Suprapubic skin (tissue), 4 donors: ENCODE data around the gene GNB1L. TPM values are rescaled to one million over a fixed set of nuclear protein-coding genes. Genes with fewer than 3 reads are reported as not detected.

ENCODE experiments used
- DNase-seq, 2 donors: peaks; one replicate each; pipeline ENCODE4 v3.0.0-alpha.2; 2019; ENCODE audit warnings: low spot score in 2 of 2
- H3K27ac ChIP-seq: fragments of 200-600 bp; sonication (generic); one replicate; pipeline ENCODE4 v1.5.1; 2019
- H3K27me3 ChIP-seq: fragments of 200-600 bp; sonication (generic); one replicate; pipeline ENCODE4 v1.5.1; 2019
- H3K36me3 ChIP-seq: fragments of 200-600 bp; sonication (generic); one replicate; pipeline ENCODE4 v1.5.1; 2019
- H3K4me1 ChIP-seq: fragments of 200-600 bp; sonication (generic); one replicate; pipeline ENCODE4 v1.5.1; 2019
- H3K4me3 ChIP-seq: fragments of 200-600 bp; sonication (generic); one replicate; pipeline ENCODE4 v1.5.1; 2019; ENCODE audit warnings: mild to moderate bottlenecking
- H3K9me3 ChIP-seq: fragments of 200-600 bp; sonication (generic); one replicate; pipeline ENCODE4 v1.5.1; 2019
- CTCF ChIP-seq, 2 donors: fragments of 200-600 bp in 1 of 2; fragments of 450-650 bp in 1 of 2; sonication (generic) in 1 of 2; IDR thresholded peaks; one replicate each; pipeline ENCODE4 v1.5.1; 2016 to 2019; ENCODE audit warnings: antibody characterized with exemption in 2 of 2, mild to moderate bottlenecking in 1 of 2, moderate library complexity in 1 of 2
- EP300 ChIP-seq: sonication (generic); formaldehyde crosslinking; IDR thresholded peaks from one replicate; pipeline ENCODE4 v1.6.1; 2017; ENCODE audit warnings: antibody characterized with exemption
- POLR2A ChIP-seq, 2 donors: fragments of 450-650 bp; IDR thresholded peaks; one replicate each; pipeline ENCODE4 v1.6.1; 2017; ENCODE audit warnings: antibody characterized with exemption in 2 of 2, mild to moderate bottlenecking in 2 of 2, moderate library complexity in 2 of 2
- POLR2AphosphoS5 ChIP-seq, 3 donors: sonication (generic); formaldehyde crosslinking; IDR thresholded peaks; one replicate each; pipeline ENCODE4 v1.6.1; 2017; ENCODE audit warnings: antibody characterized with exemption in 3 of 3
- WGBS: methylation state at CpG from one replicate; pipeline ENCODE4 v1.1.5; 2018; 5-methylcytosine and 5-hydroxymethylcytosine counted together
- total RNA-seq, 4 donors: library from RNA; depleted of rRNA; stranded (reverse); fragments of >200 nt; gene quantifications; one replicate each; pipeline ENCODE4 v1.1.0, GENCODE V29; 2016

The GNB1L gene
- total RNA-seq, 4 donors from 2014 or later: 6.3 to 14.6 (median 10.9) TPM

- Histone ChIP-seq H3K9me3 (no peaks in the 10 kb centered on the region), H3K36me3 (no peaks in the 10 kb centered on the region), H3K27me3 (no peaks in the 10 kb centered on the region), H3K4me1 (peaks cover 18% of the 10 kb centered on the region), H3K27ac (no peak overlapping the region), H3K4me3 (no peak overlapping the region)
- no peak for DNase-seq
- TF ChIP-seq EP300: no peak
- no peak for TF ChIP-seq CTCF (IDR thresholded peaks at IDR 0.05)
- TF ChIP-seq POLR2AphosphoS5 (IDR thresholded peaks at IDR 0.05): no peak
- TF ChIP-seq POLR2A (IDR thresholded peaks at IDR 0.05): no peak
- WGBS: 82% methylated on average over 12 of the region's 12 CpGs
Measured at GRCh38 chr22:19865141-19865829, 10.6 kb upstream of the GNB1L start.

GRCh38 chr22:19864538-19865106 lies 9.9 kb upstream of the GNB1L start:
- no peaks in the 10 kb centered on the region for H3K9me3 ChIP-seq
- WGBS: 93% methylated on average over 5 of the region's 5 CpGs
- H3K4me1 ChIP-seq: peaks cover 15% of the 10 kb centered on the region
- no peak for DNase-seq
- H3K36me3 ChIP-seq: no peaks in the 10 kb centered on the region
- H3K27ac ChIP-seq: no peak overlapping the region
- no peak for TF ChIP-seq CTCF (IDR thresholded peaks at IDR 0.05)
- TF ChIP-seq POLR2AphosphoS5 (IDR thresholded peaks at IDR 0.05): no peak
- no peak for TF ChIP-seq POLR2A (IDR thresholded peaks at IDR 0.05)
- no peak for TF ChIP-seq EP300
- H3K27me3 ChIP-seq: no peaks in the 10 kb centered on the region
- no peak overlapping the region for H3K4me3 ChIP-seq

GRCh38 chr22:19863571-19863970 lies 8.9 kb upstream of the GNB1L start:
- no peaks in the 10 kb centered on the region for H3K9me3 ChIP-seq
- H3K27ac ChIP-seq: no peak overlapping the region
- WGBS: 90% methylated on average over 5 of the region's 5 CpGs

GRCh38 chr22:19862619-19863246 lies 8.1 kb upstream of the GNB1L start:
- Histone ChIP-seq H3K27ac (no peak overlapping the region), H3K9me3 (no peaks in the 10 kb centered on the region), H3K4me1 (no peaks in the 10 kb centered on the region), H3K27me3 (no peaks in the 10 kb centered on the region), H3K4me3 (no peak overlapping the region), H3K36me3 (no peaks in the 10 kb centered on the region)
- TF ChIP-seq POLR2AphosphoS5 (IDR thresholded peaks at IDR 0.05) (no peak), CTCF (IDR thresholded peaks at IDR 0.05) (no peak), POLR2A (IDR thresholded peaks at IDR 0.05) (no peak), EP300 (no peak)
- no peak for DNase-seq
- 94% methylated on average over 13 of the region's 13 CpGs for WGBS

More at GRCh38 chr22:19863571-19863970, 8.9 kb upstream of the GNB1L start:
- DNase-seq: no peak
- TF ChIP-seq POLR2AphosphoS5 (IDR thresholded peaks at IDR 0.05): no peak
- TF ChIP-seq POLR2A (IDR thresholded peaks at IDR 0.05): no peak
- TF ChIP-seq CTCF (IDR thresholded peaks at IDR 0.05): no peak
- no peak for TF ChIP-seq EP300
- Histone ChIP-seq H3K4me3 (no peak overlapping the region), H3K4me1 (peaks cover 5% of the 10 kb centered on the region), H3K27me3 (no peaks in the 10 kb centered on the region), H3K36me3 (no peaks in the 10 kb centered on the region)

GRCh38 chr22:19859861-19860510 lies 5.3 kb upstream of the GNB1L start:
- no peaks in the 10 kb centered on the region for H3K9me3 ChIP-seq
- no peak overlapping the region for H3K4me3 ChIP-seq
- no peaks in the 10 kb centered on the region for H3K27me3 ChIP-seq
- peaks cover 18% of the 10 kb centered on the region for H3K4me1 ChIP-seq
- no peak for TF ChIP-seq POLR2AphosphoS5 (IDR thresholded peaks at IDR 0.05)
- TF ChIP-seq POLR2A (IDR thresholded peaks at IDR 0.05): no peak
- TF ChIP-seq CTCF (IDR thresholded peaks at IDR 0.05): no peak
- no peak for TF ChIP-seq EP300
- WGBS: 94% methylated on average over 8 of the region's 8 CpGs
- H3K36me3 ChIP-seq: no peaks in the 10 kb centered on the region
- no peak for DNase-seq
- H3K27ac ChIP-seq: no peak overlapping the region
